NCI-H748 (cell line): ENCODE data around the gene HS3ST1.

Experiments
- DNase-seq: peaks from one replicate; lab custom pipeline; 2025; ENCODE audit not compliant: unreplicated experiment; lab: John Stamatoyannopoulos, UW

The HS3ST1 gene

DNA sequence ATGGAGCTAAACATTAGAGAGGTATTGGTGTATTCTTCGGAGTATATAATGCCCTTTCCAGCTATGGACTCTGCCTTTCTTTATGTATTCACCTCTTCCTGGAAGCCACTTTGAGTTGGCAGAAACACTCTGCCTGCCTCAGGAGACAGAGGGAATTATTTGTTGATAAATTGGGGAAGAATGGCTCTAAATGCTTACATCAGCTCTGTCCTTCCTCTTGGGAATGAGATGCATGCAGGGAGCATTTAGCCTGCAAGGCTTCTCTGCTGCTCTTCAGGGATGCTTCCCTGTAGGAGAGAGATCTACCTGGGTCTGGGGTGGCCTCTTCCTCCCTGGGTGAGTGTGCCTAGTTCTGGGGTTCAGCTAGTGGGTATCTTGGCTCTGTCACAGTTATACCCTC lies 6.9 kb upstream of the HS3ST1 start:
- DNase-seq: no peak

DNA sequence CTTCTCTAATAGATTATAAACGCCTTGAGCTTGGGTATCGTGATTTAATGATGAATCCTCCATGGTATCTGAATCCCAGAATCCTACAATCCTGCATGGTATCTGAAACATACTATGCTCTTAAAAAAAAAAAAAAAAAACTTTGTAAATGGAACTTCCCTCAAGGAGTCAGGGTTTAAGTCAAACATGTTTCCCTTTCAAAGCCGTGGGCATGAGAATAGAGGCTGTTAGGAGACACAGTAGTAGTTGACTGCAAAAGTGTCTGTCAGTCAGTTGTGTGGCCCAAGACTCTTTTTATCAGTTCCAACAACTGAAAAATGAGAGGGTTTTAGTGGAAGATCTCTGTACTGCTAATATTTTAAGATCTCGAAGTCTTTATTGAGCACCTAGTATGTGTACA lies 2.4 kb upstream of the HS3ST1 start:
- no peak for DNase-seq

DNA sequence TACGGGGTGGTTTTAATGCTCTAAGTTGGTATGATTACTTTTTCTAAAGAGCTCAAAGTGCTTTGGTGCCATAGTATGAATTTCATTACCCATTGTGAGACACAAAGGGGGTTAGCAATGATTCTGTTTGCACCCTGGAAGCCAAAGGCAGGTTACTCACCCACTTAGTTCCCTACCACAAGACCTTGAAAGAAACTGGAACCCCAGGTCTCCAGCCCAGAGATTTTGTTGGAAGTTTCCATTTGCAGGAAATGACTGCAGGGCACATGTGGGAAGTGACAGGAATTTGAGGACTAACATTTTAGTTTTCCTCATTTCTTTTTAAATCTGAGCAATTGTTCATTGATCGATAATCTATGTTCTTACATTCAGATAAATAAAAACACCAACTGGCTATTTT lies 1.8 kb upstream of the HS3ST1 start:
- DNase-seq: no peak

DNA sequence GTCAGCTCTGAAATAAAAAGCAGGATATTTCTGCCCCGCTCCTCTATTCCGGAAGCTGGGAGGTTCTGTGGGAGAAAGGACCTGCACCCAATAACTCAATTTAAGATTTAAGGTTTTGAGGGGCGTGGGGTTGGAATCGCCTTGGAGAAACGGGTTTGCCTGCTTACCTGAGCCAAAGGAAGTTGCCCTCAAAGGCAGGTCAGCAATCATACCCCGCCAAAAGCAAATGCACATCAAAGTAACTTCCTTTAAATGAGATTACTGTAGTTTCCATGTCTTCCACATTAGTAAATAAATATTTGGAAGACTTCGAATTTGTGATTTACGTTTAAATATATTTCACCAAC lies 978 bp upstream of the HS3ST1 start:
- DNase-seq: peak; percentile 50

DNA sequence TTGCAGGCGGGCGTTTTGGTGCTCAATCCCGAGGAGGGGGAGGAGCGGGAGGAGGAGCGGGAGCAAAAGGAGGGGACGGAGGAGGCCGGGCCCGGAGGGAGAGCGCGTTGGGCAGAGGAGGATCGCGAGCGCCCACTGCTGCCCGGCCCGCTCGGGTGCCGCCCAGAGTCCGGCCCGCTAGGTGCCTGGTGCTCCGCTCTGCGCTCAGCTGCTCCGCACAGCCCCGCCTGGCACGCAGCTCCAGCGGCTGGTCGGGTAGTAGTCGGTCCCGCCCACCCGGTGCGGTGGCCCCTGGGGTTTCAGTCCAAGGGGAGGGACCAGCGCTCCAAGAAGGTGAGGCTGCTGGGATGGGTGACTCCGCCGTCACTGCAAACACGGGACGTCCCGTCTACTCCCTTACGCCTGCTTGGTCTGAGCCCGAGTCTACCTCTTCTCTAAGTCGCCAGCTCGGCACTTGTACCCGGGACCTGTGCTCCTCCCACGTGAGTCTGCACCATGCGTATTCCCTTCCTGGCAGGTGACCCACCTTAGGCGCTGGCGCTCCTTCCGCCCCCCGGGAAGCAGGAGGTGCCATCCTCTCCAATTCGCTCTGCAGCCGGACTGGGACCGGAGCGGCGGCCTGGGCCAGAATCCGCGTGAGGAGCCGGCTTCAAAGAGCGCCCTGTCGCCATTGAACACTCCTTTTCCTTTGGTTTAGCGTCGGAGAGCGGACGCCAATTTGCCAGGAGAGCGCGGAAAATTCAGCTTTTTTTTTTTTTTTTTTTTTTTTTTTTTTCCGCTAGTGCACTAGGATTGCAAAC lies 405 bp upstream of the HS3ST1 start:
- peak; percentile 92 for DNase-seq

DNA sequence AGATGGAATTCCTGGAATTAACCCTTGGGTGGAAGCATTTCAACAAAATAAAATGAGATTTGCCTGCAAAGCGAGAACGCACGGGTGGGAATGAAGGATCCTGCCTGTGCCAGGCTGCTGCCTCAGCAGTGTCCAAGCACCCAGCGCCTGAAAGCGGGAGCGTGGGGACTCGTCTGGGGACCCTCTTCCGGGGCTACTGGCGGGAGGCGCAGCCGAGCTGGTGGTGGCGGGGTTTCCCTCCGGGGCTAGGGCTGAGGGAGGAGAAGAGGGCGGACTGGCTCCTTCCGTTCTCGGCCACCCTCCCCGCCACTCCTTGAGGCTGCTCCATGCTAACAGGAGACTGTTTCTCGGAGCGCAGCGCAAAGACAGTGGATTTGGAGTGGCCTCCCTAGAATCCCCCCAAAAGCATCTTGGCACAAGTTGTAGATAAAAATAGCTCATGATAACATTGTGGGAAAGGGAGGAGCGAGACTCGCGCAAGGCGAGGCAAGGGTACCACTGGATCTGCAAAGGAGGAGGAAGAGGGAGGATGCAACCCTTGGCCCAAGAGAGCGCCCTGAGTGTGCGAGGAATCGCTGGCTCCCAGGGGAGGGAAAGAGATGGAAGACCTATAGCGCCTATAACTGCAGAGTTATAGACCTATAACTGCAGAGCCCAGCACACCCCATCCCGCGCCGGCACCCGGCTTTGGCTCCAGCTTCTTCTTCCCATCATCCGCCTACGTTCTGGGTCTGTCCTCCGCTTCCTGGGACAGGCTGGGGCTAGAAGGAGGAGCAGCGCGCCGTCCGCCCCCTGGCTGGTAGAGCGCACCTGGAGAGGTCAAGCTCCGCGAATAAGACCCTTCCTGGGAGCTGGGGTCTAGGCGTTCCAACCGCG lies 1.3 kb downstream of the HS3ST1 start:
- peak; percentile 41 for DNase-seq

DNA sequence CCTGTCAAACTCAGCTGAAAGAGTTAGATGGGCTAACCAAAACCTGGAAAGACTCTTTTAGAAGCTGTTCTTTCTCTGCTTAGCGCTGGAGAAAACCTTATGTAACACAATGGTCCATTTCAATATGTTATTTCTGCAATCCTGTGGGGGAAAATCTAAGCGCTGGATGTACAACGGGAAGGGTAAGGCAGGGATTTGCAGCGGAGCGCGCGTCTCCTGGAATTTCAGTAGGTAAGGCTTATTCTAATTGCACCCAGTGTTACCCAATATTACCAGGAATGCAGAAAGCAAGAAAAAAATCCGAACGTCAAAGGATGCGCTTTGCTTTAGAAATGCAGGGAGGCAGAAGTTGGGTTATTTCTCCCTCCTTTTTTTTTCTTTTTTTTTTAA lies 2.0 kb downstream of the HS3ST1 start:
- peak; percentile 18 for DNase-seq

DNA sequence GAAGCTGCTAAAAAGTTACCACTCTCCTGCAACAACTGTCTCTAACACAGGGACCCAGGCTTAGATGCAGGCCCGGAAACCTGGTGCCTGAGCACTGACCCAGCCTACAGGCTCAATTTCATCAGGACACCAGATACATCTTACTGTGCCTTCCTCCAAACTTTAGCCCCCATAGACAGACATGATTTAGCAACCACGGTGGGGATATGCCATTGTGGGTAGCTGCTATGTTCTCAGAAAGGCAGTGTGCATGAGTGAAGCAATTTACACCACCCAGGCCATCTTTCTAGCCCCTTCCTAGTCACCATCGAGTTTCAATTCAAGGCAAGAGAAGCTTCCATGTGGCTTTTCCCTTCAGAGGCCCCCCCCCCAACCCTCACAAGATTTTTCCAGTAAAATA lies 2.7 kb downstream of the HS3ST1 start:
- DNase-seq: peak; percentile 7

DNA sequence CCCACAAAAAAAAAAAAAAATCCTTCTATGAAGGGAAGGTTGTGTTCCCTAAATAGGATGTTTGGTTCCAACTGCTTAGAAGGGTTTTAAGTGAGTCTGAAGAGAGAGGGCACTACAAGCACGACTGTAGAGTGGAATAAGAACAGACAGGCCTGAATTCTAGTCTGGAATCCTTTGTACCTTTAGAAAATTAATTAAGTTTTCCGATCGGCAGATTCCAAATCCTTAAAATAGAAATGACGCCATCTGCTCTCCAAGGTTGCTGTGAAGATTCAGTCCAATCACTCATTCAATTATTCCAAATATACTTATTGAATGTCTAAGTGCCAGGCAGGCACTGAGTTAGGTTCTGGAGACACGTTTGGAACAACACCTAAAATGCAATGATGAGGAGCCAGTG lies 3.8 kb downstream of the HS3ST1 start:
- DNase-seq: no peak

DNA sequence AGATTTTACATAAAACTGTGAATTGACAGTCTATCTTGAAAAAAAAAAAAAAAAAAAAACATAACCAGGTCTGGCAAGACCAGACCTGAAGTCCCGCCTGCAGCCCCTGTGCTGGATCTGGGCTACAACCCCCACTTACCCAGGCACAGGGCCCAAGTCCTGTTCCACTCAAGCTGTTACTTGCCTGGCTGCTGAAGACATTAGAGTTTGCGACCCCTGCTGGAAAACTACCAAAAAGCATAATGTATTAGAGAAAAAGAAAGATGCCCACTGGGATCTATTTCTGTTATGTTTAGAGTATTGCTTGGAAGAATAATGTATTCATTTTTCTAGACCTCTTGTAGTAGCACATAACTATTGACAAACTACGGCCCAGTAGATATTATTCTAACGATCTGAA lies 4.7 kb downstream of the HS3ST1 start:
- DNase-seq: peak; percentile 64

DNA sequence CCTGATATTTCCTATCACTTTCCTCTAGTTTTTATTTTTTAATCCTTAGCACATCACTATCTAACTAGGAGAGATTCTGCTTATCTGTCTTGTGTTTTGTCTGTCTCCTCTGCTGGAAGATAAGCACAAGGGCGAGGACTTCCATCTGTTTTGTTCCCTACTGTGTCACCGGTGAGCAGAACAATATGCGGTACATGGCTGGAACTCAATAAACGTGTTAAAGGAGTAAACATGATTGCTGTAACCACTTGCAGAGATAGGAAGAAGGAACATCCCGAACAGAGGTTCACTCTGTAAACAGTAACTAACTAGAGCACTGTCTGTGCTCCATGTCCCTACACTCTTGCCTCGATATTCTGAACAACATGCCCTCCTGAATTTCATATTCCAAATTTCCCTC lies 5.2 kb downstream of the HS3ST1 start:
- no peak for DNase-seq

DNA sequence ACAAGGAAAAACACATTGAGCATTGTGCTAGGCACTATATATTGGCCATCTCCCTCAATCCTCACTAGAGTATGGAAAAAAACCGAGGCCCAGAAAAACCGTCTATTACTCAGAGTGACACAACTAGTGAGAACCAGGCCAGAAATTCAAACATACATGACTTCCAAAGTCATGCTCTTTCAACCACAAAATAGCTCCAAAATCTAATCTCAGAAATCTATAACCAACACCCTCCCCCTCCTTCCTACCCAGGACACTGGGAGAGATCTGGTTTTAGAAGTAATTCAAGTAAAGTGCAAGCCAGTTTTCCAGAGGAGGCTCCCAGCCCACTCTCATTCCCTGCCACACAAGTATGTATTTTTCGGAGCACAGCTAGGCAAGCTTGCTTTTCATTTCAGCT lies 7.6 kb downstream of the HS3ST1 start:
- no peak for DNase-seq

DNA sequence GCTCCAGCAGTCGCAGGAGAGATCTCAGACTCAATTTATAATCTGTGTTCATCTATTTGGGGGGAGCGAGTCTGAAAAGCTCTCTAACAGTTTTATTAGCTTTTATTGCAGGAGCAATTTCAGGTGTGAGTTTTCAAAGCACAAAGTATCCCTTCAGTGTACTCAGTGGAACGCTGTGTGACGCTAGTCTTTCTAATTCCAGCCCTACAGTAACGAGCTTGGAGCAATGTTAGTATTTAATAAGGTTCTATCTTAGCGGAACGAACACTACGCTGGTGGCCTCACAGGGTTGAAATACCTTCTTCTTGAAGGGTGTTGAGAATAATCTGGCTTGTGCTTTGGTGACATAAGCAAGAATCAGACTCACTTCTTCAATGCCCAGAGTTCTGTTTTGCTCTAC lies 8.4 kb downstream of the HS3ST1 start:
- DNase-seq: no peak

DNA sequence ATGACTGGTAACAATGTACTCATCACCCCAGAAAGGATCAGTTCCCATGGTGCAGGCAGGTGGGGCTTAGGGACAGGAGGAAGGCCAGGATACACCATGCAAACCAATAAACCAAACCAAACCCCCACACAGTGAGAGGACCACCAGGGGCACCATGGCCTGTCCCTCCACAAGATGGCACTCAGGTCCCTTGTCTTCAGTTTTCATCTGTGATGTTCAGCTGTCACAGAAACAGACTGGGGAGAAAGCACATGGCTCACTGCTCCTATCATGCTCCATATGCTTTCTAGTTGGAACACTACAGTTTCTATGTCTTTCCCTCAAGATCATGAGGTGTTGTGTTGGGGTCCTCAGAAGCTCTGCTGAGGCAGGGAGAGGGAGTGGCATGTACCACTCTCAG lies 10.1 kb downstream of the HS3ST1 start:
- DNase-seq: peak; percentile 4

DNA sequence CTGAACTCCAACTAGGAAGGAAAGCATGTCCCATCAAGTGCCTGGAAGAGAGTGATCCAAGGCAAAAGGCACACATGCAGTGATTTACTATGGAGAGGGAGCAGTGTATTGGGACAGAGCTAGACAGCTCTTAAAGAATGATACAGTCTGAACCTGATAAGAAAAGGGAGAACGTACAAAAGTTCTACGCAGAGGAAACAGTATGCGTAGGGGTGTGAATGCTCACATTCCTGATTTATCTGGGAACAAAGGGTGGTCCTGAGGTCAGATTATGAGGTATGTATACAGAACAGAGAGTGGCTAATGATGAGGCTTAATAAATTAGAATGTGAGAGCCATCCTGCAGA lies 12.0 kb downstream of the HS3ST1 start:
- no peak for DNase-seq

DNA sequence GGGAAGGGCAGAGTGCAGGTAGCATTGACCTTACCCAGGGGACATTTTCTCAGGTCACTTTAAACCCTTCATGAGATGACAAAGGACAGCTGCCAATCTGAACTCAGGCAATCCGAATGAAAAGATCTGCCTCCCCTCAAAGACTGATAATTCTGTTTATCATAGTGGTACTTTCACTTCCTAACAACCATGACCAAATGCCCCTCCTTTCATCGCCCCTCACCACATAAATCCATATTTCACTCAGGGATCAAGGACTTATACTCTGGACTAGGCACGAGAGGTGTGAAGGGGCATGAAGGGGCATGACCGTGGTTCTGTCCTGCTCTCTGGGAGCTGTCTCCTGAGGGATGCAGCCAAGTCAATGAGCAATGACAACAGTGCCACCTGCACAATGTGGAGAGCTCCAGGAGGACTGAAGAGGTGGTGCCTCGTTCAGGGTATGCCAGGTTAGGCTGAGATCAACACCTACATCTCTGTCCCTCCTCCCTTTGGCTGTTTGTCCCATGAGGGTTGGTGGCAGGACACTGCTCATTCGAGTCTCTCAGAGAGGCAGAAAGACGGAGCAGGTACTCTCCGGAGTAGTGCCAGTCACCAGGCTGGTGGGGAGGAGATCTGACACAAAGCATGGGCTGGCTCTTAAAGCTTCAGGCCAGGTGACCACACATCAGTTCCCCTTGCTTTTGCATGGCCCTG lies 12.5 kb downstream of the HS3ST1 start:
- no peak for DNase-seq

DNA sequence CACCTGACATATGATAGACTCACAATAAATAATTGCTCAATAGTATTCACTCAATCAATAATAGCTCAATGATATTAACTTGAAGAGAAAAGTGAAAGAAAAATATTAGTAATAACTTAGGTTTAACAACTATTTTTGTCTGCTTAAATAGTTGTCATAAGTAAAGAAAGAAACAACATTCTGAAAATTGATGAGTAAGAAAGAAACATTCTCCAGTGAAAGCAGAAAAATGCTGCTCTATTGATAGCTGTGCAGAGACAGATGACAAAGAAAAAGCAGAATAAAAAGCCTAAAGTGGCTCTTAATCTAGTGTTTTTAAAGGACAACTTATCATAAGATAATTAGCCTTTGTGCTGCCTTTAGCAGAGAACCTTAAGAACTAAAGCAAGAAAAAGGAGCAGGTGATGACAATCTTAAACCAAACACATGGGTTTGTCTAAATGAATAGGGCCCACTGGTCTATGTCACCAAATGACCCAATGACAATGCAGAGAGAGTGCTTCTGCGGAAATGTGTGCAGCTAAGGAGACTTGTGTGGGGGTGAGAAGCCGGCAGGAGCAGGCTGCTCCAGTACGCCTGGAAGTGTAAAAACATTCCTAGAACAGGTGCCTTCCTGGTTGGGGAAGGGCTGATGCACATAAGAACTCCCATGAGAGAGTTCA lies 13.2 kb downstream of the HS3ST1 start:
- no peak for DNase-seq

DNA sequence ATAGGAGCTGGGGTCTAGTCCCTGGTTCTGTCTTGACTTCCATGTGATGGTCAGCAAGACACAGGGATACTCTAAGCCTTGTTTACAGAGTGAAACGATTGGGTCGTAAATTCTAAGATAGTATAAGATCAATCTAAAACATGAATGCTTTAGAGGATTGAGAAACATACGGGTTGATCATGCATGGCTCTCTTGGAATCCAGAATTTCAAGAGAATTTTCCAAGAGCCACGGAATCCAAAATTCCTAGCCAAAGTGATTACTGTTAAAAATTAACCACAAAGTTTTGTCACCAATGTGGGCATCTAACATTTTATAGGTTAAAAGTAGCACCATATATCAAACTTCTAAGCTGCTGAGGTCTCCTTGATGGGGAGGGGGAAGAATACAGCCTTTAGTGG lies 16.5 kb downstream of the HS3ST1 start:
- no peak for DNase-seq

DNA sequence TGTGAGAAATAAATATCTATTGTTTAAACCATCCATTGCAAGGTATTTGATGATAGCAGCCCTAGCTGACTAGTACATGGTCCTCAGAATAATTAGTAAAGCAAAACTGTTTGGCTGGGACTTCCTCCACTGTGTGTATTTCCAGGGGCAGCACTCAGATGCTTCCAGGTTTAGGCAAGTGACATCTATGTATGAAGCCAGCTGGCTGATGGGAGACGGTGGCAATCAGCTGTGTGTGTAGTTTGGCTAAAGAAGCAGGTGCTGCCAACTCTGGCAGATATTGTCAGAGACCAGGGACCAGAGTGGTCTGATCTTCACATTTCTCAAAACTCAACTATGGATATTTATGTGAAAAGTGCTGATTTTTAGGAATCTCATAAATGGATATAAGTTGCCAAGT lies 19.1 kb downstream of the HS3ST1 start:
- DNase-seq: no peak

DNA sequence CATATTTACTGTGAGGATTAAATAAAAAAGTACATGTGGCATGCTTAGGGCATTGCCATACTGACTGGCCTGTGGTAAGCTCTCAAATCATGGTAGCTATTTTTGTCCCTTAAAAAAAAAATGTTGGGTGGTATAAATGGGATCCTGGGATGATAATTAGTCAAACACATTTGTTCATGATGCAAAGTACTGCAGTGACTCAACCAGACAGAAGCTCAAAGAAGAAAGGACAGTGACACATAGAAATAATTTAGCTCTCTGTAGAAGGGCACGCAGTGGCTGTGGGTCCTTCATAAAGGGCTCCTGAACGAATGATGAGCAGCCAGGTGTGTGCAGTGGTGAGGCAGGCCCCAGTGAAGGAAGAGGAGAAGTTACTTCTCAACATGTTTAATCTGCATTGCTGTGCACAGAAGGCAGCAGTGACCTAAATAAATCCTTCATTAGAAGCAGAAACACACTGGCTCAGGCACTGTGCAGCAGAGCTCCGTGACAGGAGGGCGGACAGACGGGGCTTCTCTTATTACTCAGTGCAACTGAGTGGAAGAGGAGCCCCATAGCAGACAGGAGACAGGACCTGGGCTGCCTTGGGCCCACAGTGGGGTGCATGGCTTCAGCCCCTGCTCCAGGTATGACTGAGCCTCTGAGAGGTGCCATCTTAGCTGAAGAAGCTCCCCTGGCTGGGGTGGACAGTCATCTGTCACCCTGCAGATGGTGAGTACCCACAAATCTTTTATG lies 20.3 kb downstream of the HS3ST1 start:
- no peak for DNase-seq

DNA sequence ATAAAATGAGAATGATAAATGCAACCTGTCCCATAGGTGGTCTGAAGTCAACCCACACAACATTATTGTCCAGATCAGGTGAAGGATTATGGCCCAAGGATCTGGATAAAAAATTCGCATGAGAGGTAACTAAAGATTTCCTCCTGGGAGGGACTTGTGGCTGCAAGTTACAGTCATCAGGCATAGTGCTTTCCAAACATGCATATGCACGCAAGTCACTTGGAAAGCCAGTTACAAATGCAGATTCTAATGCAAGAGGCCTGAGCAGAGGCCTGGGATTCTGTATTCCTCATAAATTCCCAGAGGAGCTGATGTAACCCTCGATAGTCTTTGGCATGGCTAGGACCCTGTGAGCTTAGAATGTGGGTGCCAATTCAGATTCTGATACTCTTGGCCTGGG lies 21.1 kb downstream of the HS3ST1 start:
- no peak for DNase-seq
